ENCODE results near the gene PRAME.
"Not testable (repeated sequence)": the region's sequence is repeated elsewhere in the genome, so short reads cannot be mapped to it uniquely, and the experiment has no call there.

PRAME gene

GRCh38 chr22:22521631-22522030, 37.4 kb downstream of the PRAME start:
- no peak for DNase-seq (ENCODE audit: low spot score)

GRCh38 chr22:22520667-22521602, 38.1 kb downstream of the PRAME start:
- DNase-seq (ENCODE audit: low spot score) = no peak

- DNase-seq (ENCODE audit: low spot score) = peak; percentile 90
Observed at GRCh38 chr22:22520020-22520656, 38.9 kb downstream of the PRAME start, which contains the start of gene ZNF280A. TSS of gene ZNF280A (minus strand) at chr22:22520270. CDS start at chr22:22515630, 4,640 bp downstream.

GRCh38 chr22:22519591-22519990, 39.5 kb downstream of the PRAME start:
- DNase-seq (ENCODE audit: low spot score) = peak; percentile 36

GRCh38 chr22:22516992-22517391, 42.1 kb downstream of the PRAME start:
- no peak for DNase-seq (ENCODE audit: low spot score)

GRCh38 chr22:22515890-22516289, 43.2 kb downstream of the PRAME start:
- DNase-seq (ENCODE audit: low spot score) = no peak

GRCh38 chr22:22514431-22514830, 44.6 kb downstream of the PRAME start:
- DNase-seq (ENCODE audit: low spot score) = peak; percentile 13

GRCh38 chr22:22513619-22514018, 45.4 kb downstream of the PRAME start:
- no peak for DNase-seq (ENCODE audit: low spot score)

- DNase-seq (ENCODE audit: low spot score) = no peak
Observed at GRCh38 chr22:22512951-22513350, 46.1 kb downstream of the PRAME start.

GRCh38 chr22:22510833-22511232, 48.2 kb downstream of the PRAME start:
- not testable (repeated sequence) for DNase-seq (ENCODE audit: low spot score)

GRCh38 chr22:22509912-22510311, 49.2 kb downstream of the PRAME start:
- DNase-seq (ENCODE audit: low spot score) = not testable (repeated sequence)

- peak; percentile 89 for DNase-seq (ENCODE audit: low spot score)
Observed at GRCh38 chr22:22508274-22509176, 50.5 kb downstream of the PRAME start, which contains the start of gene ZNF280B. TSS of gene ZNF280B (minus strand) at chr22:22508742. CDS start at chr22:22489398, 19,344 bp downstream.

- DNase-seq (ENCODE audit: low spot score) = peak; percentile 14
Observed at GRCh38 chr22:22507743-22508273, 51.3 kb downstream of the PRAME start.

GRCh38 chr22:22506736-22507135, 52.3 kb downstream of the PRAME start:
- no peak for DNase-seq (ENCODE audit: low spot score)

GRCh38 chr22:22498267-22498666, 60.8 kb downstream of the PRAME start:
- no peak for DNase-seq (ENCODE audit: low spot score)

Small RNAs within 50 kb of the gene (small RNA-seq; reads per million reads assigned to genes)
- gene IGLV2-34 = 0 reads per million in 2 experiments
